CD14-positive monocyte (primary cell): ENCODE measurements around the gene IPMK. TPM values are rescaled to one million over a fixed set of nuclear protein-coding genes. Genes with fewer than 3 reads are reported as not detected.

Source experiments
- DNase-seq, 3 donors: peaks; one replicate each; pipeline ENCODE4 v3.0.0-alpha.2; 2011 to 2022
- H2AFZ ChIP-seq: 2 replicates; pipeline ENCODE4 v1.6.0; 2012; ENCODE audit warnings: mild to moderate bottlenecking, low read depth, low read length, inconsistent platforms; ENCODE audit not compliant: insufficient read depth, poor library complexity, severe bottlenecking
- H3K27ac ChIP-seq, 2 donors: 1 replicate in 1 of 2; 2 replicates in 1 of 2; pipeline ENCODE4 v1.5.1; 2012 to 2013; ENCODE audit warnings: low read length in 2 of 2, control low read depth in 1 of 2, inconsistent platforms in 1 of 2, low read depth in 1 of 2, mild to moderate bottlenecking in 1 of 2
- H3K27me3 ChIP-seq, 2 donors: one replicate each; pipeline versions ENCODE4 v1.6.0 to v1.6.1; 2011 to 2013; ENCODE audit warnings: low read length in 2 of 2; ENCODE audit not compliant: control insufficient read depth in 2 of 2, insufficient read depth in 2 of 2
- H3K36me3 ChIP-seq, 2 donors: replicated peaks in 1 of 2; 1 replicate in 1 of 2; 2 replicates in 1 of 2; pipeline versions ENCODE4 v1.5.1 to v1.6.1; 2012 to 2013; ENCODE audit warnings: low read length in 2 of 2, control low read depth in 1 of 2, inconsistent platforms in 1 of 2, mild to moderate bottlenecking in 1 of 2; ENCODE audit not compliant: insufficient read depth in 2 of 2, control insufficient read depth in 1 of 2
- H3K4me1 ChIP-seq, 2 donors: 1 replicate in 1 of 2; 2 replicates in 1 of 2; pipeline versions ENCODE4 v1.5.1 to v1.6.1; 2012 to 2013; ENCODE audit warnings: low read length in 2 of 2, control low read depth in 1 of 2, inconsistent platforms in 1 of 2, mild to moderate bottlenecking in 1 of 2, moderate library complexity in 1 of 2; ENCODE audit not compliant: insufficient read depth in 2 of 2, control insufficient read depth in 1 of 2
- H3K4me2 ChIP-seq: replicated peaks from 2 replicates; pipeline ENCODE3; 2012; ENCODE audit warnings: low read length, moderate library complexity, mild to moderate bottlenecking; ENCODE audit not compliant: poor library complexity, severe bottlenecking; ENCODE audit errors: extremely low read depth
- H3K4me3 ChIP-seq, 3 experiments: fragments of 200-600 bp in 1 of 3; sonication (generic) in 1 of 3; replicated peaks in 1 of 3; 1 replicate in 2 of 3; 2 replicates in 1 of 3; pipeline ENCODE4 v1.5.1; 2011 to 2013; ENCODE audit warnings: low read length in 3 of 3, mild to moderate bottlenecking in 3 of 3, control low read depth in 2 of 3, low read depth in 2 of 3, inconsistent platforms in 1 of 3, moderate library complexity in 1 of 3
- H3K79me2 ChIP-seq: 2 replicates; pipeline ENCODE4 v1.6.0; 2012; ENCODE audit warnings: mild to moderate bottlenecking, control low read depth, inconsistent platforms, low read length, moderate library complexity; ENCODE audit not compliant: insufficient read depth
- H3K9ac ChIP-seq: 2 replicates; pipeline ENCODE4 v1.6.0; 2017; ENCODE audit warnings: low read length, mild to moderate bottlenecking; ENCODE audit not compliant: insufficient read depth, poor library complexity, severe bottlenecking
- H3K9me3 ChIP-seq, 2 donors: replicated peaks in 1 of 2; 1 replicate in 1 of 2; 2 replicates in 1 of 2; pipeline versions ENCODE4 v1.5.1 to v1.6.1; 2012 to 2013; ENCODE audit warnings: low read length in 2 of 2, control low read depth in 1 of 2; ENCODE audit not compliant: control insufficient read depth in 1 of 2, insufficient read depth in 1 of 2
- H4K20me1 ChIP-seq: 2 replicates; pipeline ENCODE4 v1.6.0; 2012; ENCODE audit warnings: mild to moderate bottlenecking, low read length, control low read depth, moderate library complexity; ENCODE audit not compliant: insufficient read depth
- H3K27ac Mint-ChIP-seq, 7 donors: one replicate each; pipeline ENCODE4 v1.8.0; 2020; ENCODE audit warnings: mild to moderate bottlenecking in 7 of 7, mixed read lengths in 7 of 7, moderate library complexity in 6 of 7, inconsistent platforms in 2 of 7
- H3K27me3 Mint-ChIP-seq, 3 donors: one replicate each; pipeline ENCODE4 v1.8.0; 2021 to 2022; ENCODE audit warnings: low read depth in 3 of 3, mild to moderate bottlenecking in 3 of 3, mixed read lengths in 3 of 3, moderate library complexity in 3 of 3, inconsistent platforms in 1 of 3
- H3K36me3 Mint-ChIP-seq, 2 donors: one replicate each; pipeline ENCODE4 v1.8.0; 2020; ENCODE audit warnings: mixed read lengths in 2 of 2, inconsistent platforms in 1 of 2, mild to moderate bottlenecking in 1 of 2
- H3K4me1 Mint-ChIP-seq: one replicate; pipeline ENCODE4 v1.8.0; 2020; ENCODE audit warnings: mild to moderate bottlenecking, mixed read lengths
- H3K4me3 Mint-ChIP-seq, 2 donors: one replicate each; pipeline ENCODE4 v1.8.0; 2020; ENCODE audit warnings: mild to moderate bottlenecking in 2 of 2, mixed read lengths in 2 of 2, moderate library complexity in 1 of 2
- H3K9me3 Mint-ChIP-seq, 7 donors: one replicate each; pipeline ENCODE4 v1.8.0; 2020 to 2022; ENCODE audit warnings: mixed read lengths in 7 of 7, mild to moderate bottlenecking in 6 of 7, moderate library complexity in 6 of 7, inconsistent platforms in 2 of 7
- CTCF ChIP-seq: fragments of 200-600 bp; IDR thresholded peaks from one replicate; pipeline ENCODE4 v1.8.0; 2022; ENCODE audit warnings: antibody characterized with exemption, mild to moderate bottlenecking
- WGBS: methylation state at CpG from one replicate; pipeline ENCODE4 v1.1.5; 2013; ENCODE audit warnings: missing lambda C conversion rate; ENCODE audit not compliant: insufficient coverage; 5-methylcytosine and 5-hydroxymethylcytosine counted together
- intact Hi-C, 2 donors: fragments of 100-400 bp; cut with micrococcal nuclease; formaldehyde crosslinking; loops; one replicate each; pipeline versions ENCODE4 v1.15.0 to v1.15.1; 2023
- polyA plus RNA-seq, 3 donors: library from polyadenylated mRNA; depleted of rRNA in 1 of 3; unstranded in 2 of 3; stranded (reverse) in 1 of 3; fragments of 300-500 nt in 2 of 3; fragments of >200 nt in 1 of 3; fragmentation: Illumina TruSeq in 2 of 3; gene quantifications; 1 replicate in 2 of 3; 2 replicates in 1 of 3; pipeline ENCODE4 v1.2.3, GENCODE V29; 2012 to 2021

IPMK gene
- polyA plus RNA-seq, 3 donors, result 6.1 to 10.9 (median 8.8) TPM

GRCh38 chr10:58240531-58240930, 27.2 kb downstream of the IPMK start:
- peaks cover 75% of the 10 kb centered on the region for H3K79me2 ChIP-seq
- intact Hi-C loops, result no loop called here

GRCh38 chr10:58239561-58240169, 28.0 kb downstream of the IPMK start:
- peaks cover 40% of the 10 kb centered on the region in 2 donors for H3K36me3 Mint-ChIP-seq
- Histone ChIP-seq H3K4me3 (no peak overlapping the region), H3K79me2 (peaks cover 69% of the 10 kb centered on the region), H4K20me1 (peaks cover 89% of the 10 kb centered on the region), H3K9ac (no peak overlapping the region), H3K9me3 (peaks cover 0 to 9% of the 10 kb centered on the region in 2 donors), H3K4me2 (no peak overlapping the region), H3K27me3 (no peaks in the 10 kb centered on the region), H2AFZ (no peak overlapping the region), H3K36me3 (peaks cover 20 to 27% of the 10 kb centered on the region in 2 donors), H3K4me1 (no peaks in the 10 kb centered on the region), H3K27ac (no peak overlapping the region)
- peak overlapping the region in 2 of 7 donors; percentile 27 to 46 for H3K27ac Mint-ChIP-seq
- H3K27me3 Mint-ChIP-seq, result no peaks in the 10 kb centered on the region
- H3K4me1 Mint-ChIP-seq, result peaks cover 13% of the 10 kb centered on the region
- intact Hi-C loops, result no loop called here
- H3K4me3 Mint-ChIP-seq, result no peak overlapping the region
- peaks cover 5 to 16% (median 9%) of the 10 kb centered on the region in 7 donors for H3K9me3 Mint-ChIP-seq
- TF ChIP-seq CTCF, result no peak
- no peak for DNase-seq
- WGBS, result no CpG with 5 or more reads among the region's 5 CpGs

More at GRCh38 chr10:58240531-58240930, 27.2 kb downstream of the IPMK start:
- H3K27me3 ChIP-seq, result no peaks in the 10 kb centered on the region
- peaks cover 0 to 2% of the 10 kb centered on the region in 2 donors for H3K4me1 ChIP-seq
- H2AFZ ChIP-seq, result no peak overlapping the region
- H3K4me2 ChIP-seq, result no peak overlapping the region
- no peak overlapping the region for H3K4me3 Mint-ChIP-seq
- H3K9me3 Mint-ChIP-seq, result peaks cover 4 to 14% (median 8%) of the 10 kb centered on the region in 7 donors
- DNase-seq, result no peak
- peaks cover 31 to 32% of the 10 kb centered on the region in 2 donors for H3K36me3 Mint-ChIP-seq
- H3K4me1 Mint-ChIP-seq, result peaks cover 14% of the 10 kb centered on the region
- peaks cover 0 to 9% of the 10 kb centered on the region in 2 donors for H3K9me3 ChIP-seq
- H4K20me1 ChIP-seq, result peaks cover 94% of the 10 kb centered on the region
- no CpG with 5 or more reads among the region's 4 CpGs for WGBS
- H3K36me3 ChIP-seq, result peaks cover 19 to 23% of the 10 kb centered on the region in 2 donors
- H3K4me3 ChIP-seq, result no peak overlapping the region
- peak overlapping the region in 3 of 7 donors; percentile 4 to 58 (median 20) for H3K27ac Mint-ChIP-seq
- H3K27ac ChIP-seq, result no peak overlapping the region
- no peaks in the 10 kb centered on the region for H3K27me3 Mint-ChIP-seq
- H3K9ac ChIP-seq, result no peak overlapping the region
- TF ChIP-seq CTCF, result no peak
